ENCODE results near the gene ADAMTS3.

Gene ADAMTS3

DNA sequence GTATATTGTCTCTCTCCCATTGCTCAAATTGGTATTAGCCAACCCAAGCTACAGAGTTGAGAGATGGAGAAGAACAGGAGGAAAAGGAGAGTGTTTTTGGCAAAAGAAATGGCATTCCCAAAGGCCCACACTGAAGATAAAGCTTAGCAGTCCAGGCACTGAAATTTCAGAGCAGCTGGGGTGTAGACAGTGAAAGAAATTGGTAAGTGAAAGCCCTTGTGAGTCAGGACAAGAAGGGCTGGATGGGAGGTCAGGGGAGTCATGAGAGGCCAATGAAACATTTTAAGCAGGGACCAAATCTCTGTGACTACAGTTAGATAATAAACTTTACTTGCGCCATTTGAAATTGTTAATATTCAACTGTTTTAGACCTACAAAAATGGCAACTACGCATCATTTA is 177.7 kb downstream of the ADAMTS3 start:
- DNase-seq = no peak

DNA sequence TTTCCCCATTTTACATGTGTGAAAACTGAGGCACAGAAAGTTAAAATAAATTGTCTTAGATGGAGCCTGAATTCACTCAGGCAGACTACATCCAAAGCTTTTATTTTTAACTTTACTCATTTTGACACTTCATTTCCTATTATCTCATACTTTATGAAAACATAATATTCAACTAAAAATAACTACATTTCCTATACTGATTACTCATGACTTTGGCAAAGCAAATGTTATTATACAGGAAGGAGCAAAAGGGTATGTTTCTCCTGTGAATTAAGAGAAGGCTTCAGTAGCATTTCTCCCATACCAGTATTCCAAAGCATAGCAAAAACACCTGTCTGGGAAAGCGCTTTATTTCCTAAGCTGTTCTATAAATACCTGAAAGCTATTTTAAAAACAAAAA is 178.6 kb downstream of the ADAMTS3 start:
- no peak for DNase-seq

DNA sequence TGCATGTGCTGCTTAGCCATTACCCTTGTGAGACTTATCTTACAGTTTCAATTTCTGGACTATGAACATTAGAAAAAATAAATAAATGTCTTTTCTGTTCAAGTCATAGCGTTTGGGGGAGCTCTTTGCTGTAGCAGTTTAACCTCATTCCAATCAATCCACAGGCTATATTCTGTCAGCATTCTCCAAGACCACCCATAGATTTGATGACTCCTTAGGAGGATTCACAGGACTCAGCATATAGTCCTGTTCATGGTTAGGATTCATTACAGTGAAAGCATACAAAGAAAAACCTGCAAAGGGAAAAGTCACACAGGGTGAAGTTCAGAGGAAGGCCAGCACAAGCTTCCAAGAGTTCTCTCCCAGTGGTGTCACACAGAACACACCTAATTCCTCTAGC is 180.5 kb downstream of the ADAMTS3 start:
- DNase-seq = no peak

DNA sequence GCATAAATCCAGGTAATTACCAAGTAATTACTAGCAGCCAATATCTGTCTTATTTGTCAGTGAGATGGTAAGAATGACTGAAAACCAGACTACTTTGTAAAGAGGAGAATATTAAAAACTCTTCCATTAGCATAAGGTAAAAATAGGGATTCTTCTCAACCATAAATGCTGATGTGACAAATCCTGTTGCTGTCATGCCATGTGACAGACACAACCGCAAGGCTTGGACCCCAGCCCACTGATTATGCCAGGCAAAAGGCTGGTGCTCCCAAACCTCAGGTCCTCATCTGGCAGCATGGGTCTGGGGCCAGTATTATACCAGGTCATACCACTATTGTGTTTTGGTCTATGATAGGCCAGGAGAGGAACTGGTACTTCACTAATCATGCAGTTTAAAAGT is 181.1 kb downstream of the ADAMTS3 start:
- no peak for DNase-seq

DNA sequence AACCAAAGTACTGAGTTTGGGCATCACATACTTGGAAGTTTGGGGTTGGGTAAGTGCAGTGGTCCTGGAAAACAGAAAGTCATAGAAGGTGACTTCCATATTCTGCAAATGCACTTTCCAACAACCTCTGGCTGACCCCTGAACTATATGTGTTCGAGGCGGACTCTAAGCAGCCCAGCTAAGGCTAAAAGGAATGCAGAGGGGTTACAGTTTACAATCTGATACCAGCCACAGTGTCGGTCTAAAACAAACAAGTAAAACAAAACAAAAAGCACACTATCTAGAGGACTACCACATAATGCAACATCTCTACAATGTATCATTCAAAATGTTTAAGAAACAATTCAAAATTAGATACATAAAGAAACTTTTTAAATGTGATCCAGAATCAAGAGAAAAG is 185.6 kb downstream of the ADAMTS3 start:
- DNase-seq = no peak

DNA sequence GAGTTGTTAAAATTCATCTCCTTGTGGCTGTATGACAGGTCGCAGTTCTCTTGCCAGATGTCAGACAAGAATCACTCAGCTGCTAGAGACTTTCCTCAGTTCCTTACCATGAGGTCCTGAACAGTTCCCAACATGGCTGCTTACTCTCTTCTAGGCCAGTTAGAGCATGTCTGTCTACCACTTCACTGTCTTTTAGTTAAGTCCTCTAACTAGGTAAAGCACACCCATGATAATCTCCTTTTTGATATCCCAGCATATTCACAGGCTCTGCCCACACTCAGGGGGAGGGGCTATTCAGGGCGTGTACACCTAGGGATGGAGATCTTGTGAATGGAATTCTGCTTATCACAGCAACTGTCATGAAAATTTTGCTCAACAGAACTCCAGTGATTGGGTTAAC is 190.1 kb downstream of the ADAMTS3 start:
- no peak for DNase-seq

DNA sequence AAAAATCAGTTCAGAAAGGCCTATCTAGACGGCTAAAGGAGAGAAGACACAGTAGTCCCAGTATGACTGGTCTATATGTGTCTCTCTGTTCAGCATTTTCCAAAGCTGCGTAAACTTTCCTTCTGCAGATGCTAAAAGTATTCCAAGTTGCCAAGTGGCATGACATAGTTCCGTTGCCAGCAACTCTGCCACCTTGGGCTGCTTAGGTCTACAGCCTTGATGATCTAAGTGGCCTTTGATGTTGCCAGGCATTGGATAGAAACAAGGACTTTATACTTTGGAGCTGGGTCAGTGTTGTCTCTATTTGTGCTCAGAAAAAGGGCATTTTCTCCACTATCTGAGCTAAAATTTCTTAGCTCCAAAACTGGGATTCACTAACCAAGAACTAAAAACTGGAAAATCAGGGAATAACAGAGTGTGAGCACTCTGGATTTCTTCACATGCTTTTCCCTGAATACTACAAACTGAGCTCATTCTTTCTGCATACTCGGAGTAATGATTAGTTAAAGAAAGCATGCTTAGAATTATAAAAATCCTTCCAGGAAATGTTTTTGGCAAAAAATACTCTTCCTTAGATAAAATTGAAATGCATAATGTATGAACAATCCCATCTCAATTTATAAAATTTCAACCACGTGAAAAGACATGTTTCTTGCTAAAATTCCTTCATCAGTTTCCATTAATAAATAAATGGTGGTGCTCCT is 191.4 kb downstream of the ADAMTS3 start:
- no peak for DNase-seq

DNA sequence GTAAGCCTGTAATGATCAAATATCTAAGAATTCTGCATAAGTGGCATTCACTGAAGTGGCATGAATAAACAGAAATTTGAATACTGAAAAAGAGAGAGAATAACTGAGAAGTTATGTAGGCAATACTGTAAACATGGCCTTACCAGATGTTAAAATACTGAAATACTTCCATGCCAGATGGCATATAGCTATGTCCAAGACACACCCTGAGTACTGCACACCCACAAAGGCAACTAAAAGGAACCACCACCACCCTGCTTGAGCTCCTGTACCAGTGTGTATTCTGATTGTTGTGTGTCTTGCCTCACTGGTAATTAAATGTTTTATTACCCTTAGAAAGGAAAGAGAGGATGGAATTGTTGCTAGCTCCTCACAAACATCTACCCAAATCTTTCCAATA is 192.1 kb downstream of the ADAMTS3 start:
- DNase-seq = no peak

DNA sequence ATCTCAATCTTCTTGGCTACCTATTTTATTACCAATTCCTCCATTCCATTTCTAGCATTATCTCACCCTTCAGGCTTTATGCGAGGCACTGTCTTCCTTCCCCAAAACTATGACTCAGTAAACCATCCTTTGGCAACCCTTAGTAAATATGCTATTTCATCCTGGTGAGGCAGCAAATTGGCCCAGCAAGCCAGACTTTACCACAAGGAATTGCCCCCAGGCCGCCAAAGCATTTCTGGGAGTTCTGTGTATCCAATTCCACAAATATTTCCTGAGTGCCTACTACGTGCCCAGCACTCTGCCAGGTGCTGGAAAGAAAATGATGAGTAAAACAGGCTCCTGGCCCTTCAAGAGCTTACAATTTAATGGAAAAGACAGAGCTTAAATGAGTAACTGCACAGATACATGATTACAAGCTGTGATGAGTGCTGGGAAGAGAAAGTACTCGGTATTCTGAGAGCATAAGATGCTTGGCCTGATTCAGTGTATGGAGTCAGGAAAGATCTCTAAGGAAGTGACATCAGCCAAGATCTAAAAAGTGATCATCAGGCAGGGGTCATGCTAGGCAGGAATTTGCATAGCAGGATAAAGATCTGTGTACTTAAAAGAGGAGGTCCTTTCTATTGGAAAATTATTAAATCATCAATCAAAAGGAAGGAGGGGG is 193.8 kb downstream of the ADAMTS3 start:
- DNase-seq = no peak

DNA sequence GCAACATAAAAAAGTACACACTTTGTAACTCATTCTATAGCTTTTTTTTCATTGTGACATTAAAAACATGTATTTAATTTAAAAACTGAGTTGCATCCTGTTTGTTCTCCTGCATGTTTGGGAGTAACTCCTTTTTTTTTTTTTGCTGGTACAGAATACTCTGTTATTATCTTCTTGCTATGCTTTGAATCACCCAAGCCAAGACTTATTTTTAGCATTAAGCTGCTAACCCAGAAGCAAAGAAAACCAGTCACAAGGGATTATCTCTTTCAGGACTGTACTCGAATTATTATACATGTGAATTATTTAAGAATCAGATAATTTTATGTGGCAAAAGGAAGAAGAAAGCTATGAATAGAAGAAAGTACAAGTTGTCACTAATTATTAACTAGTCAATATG is 194.9 kb downstream of the ADAMTS3 start:
- DNase-seq = no peak

DNA sequence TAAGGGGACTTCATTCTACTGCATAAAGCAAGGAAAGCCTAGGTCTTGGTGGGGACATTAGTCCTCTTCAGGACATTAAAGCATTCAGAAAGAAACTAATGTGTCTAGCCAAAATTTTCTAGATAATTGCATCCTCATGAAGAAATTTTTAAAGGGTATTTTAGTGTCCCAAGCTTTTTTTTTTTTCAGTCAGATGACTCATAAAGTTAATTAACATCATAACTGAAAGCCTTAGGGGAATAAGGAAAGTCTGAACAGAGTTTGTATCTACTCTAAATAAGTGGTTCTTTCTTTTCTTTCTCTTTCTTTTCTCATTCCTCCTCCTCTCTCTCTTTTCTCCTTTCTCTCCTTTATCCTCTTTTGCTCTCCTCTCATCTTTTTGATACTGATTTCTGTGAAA is 202.4 kb downstream of the ADAMTS3 start:
- DNase-seq = no peak

DNA sequence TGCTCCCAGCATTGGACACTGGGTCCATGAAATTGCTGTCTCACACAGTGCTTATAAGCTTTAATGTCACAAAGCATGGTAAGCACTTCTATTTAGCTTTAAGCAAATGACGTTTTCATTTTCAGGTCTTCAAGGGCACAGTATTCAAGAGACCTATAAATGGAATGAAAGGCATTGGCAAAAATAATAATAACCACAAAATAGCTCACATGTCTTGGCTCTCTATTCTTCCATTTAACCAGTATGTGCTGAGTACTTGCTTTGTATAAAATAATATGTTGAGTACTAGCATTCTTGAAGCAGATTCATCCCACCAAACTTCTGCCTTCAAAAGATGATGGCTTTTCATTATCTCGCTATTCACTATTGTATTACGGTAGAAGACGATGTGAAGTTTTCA is 203.0 kb downstream of the ADAMTS3 start:
- no peak for DNase-seq

DNA sequence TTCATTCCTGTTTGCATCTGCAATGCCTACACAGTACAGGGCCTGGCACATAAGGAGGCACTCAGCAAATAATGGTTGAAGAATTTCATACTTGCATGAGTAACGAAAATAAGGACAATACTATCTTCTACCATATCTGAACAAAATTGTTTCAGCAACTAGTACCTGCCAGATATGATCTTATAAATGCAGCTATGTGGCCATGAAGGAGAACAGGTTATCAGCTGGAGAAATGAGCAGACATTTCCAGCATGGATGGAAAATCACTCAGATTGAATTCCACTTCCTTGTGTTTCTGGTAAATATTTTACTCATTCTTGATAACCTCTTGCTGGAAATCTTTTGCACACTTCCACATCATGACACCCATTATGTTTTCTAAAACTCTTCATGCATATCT is 204.0 kb downstream of the ADAMTS3 start:
- DNase-seq = no peak

DNA sequence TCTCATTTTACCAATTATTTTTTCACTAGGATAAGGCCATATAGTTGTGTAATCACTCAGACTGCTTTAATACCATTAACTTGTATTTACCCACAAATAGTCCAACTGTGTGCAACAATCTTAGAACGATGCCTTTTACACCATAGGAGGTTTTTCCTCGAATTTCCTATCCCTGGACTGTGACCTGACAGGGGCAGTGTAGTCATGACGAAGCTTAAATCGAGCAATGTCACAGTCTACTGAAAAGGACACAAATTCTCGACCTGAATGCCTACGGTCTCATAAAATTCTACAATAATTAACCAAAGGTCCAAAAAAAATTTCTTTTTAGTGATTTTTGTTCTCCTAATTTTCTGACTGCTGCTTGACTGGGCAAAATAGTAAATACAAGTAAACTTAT is 208.9 kb downstream of the ADAMTS3 start:
- no peak for DNase-seq

DNA sequence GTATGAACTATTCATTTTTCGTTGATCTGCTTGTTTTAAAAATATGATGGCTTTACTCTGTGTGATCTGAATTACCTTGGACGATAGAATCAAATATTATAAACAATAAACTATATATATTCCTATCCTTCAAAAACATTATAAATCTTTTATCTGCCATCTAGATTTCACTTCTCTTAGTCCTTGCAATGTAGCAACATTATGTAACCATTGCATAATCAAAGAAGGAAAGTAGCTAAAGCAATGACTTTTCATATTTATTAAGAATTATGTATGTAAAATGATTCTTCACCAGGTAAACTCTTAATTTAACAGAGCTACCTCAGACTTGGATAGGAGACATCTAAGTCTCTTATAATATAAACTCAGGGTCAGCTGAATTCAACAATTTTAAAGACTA is 210.5 kb downstream of the ADAMTS3 start:
- no peak for DNase-seq

DNA sequence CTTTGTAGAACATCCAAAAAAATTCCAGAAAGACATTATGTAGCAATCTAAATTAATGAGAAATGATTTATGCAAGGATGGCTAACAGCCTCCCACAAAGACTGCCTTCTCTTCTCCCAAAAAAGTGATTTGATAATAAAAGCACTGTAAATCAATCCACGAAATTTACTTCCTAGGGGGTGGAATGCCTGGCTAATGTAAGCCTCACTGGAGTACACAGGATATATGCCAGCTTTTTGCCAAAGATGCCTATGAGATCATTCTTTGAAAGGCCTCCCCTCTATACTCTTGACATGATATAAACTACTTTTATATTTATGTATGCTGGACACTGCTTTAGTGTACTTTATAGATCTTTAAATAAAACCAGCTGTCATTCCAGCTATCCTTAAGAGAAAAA is 211.1 kb downstream of the ADAMTS3 start:
- no peak for DNase-seq

DNA sequence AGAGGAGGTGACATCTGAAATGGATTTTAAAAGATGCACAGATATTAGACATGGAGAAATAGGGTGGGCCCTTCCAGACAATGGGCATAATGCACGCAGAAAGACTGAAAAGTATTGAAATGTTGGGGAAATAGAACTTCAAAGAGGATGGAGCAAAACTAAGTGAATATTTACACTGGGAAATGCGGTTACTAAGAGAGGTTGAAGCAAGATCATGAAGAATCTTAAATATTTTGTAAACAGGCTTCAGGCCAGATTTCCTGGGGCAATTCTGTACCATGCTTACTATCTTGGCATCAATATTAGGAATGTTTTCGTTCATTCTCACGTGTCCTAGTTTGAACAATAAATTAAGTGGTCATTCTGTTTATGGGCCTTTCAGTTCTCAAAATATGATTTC is 216.3 kb downstream of the ADAMTS3 start:
- no peak for DNase-seq

DNA sequence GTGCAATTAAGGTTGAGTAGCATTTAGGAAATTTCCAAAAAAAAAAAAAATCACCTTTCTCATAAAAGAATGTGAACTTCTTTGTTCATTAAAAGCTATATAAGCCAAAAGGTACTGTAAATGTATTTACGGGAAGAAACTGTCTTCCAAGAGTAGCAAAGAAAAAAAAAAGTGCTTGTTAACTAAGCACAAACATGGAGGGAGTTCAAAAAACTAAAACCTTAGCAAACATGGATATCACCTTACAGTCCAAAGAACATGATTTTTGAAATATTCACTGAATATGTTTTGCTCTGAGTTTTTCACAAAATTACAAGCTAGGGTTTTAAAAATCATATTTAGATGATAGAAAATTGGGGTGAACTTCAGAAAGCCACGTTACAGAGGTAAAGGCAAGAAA is 217.5 kb downstream of the ADAMTS3 start:
- DNase-seq = no peak

DNA sequence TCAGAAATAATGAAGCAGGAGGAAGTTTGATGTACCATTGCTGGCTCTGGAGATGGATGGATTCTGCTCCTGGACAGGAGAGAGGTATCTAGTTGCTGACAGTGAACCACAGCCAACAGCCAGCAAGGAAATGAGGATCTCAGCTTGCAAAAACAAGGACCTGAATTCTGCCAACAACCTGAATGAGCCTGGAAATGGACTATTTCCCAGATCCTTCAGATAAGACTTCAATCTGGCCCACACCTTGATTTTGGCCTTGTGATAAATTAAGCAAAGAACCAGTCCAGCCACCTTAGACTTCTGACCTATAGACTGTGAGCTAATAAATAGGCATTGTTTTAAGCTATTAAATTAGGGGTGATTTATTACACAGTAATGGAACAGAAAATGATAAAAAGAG is 220.3 kb downstream of the ADAMTS3 start:
- DNase-seq = no peak

DNA sequence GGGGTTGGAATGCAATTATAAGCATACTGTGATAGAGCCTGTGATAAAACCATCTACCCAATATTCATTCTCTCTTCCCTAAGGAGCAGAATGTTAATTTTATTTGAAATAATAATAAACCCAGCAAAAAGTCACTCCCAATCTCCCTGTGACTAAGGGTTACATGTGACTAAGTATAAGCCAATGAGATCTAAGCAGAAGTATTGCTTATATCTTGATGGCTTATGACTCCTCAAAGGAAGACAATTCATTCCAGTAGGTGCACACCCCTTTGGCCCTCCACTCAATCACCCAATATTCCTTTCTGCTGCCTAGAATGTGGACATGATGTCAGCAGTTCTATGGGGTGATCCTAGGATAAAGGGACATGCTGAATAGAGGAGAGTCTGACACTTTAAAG is 224.6 kb downstream of the ADAMTS3 start:
- no peak for DNase-seq

DNA sequence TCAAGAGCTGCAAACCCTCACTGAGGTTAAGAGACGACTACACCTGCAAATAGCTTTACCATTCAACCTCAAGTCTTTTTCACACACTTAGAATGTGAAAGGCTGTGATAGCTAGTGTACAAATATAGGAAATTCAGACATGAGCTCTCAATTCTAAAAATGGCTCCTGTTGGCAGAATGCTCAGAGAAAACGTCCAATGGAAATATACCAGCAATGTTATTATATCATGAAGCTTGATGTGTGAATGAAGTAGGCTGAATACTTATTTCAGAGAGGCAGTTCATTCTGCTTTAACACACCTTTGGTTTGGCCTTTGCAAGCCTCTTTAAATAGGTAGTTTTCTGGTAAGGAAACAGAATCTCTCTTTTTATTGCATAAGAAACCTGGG is 227.6 kb downstream of the ADAMTS3 start:
- DNase-seq = no peak

DNA sequence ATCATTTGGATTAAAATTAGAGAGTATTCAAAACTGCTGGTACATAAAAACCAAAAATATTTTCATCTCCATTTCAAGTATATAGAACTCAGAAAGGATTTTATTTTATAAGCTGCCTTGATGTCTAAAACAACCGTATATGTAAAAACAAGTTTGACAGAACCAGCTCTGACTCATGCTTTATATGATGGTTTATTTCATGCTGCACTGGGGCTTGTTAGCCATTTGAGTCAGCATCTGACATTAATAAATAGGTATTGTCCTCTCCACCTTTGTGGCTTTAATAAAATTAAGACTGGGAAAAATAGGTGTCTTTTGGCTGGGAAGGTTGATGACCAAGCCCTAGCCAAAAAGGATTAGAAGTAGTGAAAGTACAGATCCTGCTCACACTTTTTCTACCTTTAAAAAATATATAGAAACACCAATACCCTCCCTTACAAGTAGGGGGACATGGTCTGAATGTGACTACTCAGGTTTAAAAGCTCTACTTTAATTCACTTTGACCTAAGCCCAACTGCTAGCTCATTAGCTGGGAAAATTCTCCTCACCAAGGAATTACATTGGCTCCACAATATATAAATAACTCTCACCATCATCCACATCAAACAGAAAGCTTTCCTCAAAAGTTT is 228.1 kb downstream of the ADAMTS3 start:
- DNase-seq = no peak

DNA sequence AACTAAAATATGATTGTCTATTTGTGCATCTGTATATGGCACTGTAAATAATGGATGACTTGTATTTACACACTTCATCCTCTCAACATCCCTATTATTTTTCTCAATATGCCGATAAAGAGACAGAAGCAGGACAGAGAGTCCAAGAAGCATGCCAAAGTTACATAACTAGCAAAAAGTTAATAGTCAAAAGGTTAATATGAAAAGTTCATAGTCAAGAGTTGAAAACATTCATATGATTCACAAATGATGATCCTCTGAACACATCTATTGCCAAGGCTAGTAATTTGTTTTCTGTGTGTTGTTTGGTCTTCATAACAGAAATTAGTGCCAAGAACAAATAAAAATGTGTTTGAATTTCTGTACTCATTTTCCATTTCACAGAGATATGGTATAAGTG is 231.0 kb downstream of the ADAMTS3 start:
- no peak for DNase-seq

DNA sequence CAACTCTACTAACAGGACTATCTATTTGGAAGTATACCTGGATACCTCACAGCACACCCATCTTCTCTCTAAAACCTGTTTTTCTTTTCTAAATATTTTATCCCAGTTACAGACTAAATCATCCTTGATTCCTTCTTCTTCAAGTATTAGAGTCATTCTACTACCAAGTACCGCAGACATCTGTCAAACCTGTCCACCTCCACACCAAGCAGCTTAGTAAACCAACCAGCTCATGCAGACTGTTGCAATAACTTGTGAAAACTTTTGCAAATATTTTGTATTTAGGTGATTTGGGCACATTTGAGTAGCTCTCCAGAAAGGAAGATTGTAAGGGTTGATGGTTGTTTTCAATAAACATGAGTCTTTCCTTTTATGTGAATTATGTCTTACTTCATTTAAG is 238.6 kb downstream of the ADAMTS3 start:
- DNase-seq = no peak

Measured in NCI-H187 (cell line).